H1 (cell line): ENCODE results near the gene OSBPL6. TPM values are rescaled to one million over a fixed set of nuclear protein-coding genes. Genes with fewer than 3 reads are reported as not detected.
A peak's percentile ranks its signal among the peaks of the same experiment; 100 is the strongest.

Experiments used
- CTCF ChIA-PET: fragments of 300-600 bp; sonication (Branson Sonifier 250); formaldehyde crosslinking; loops from one replicate; lab custom pipeline; 2021; ENCODE audit not compliant: partially characterized antibody; lab: Charles Lee
- POLR2A ChIA-PET: fragments of 300-600 bp; sonication (Branson Sonifier 250); formaldehyde crosslinking; loops from one replicate; lab custom pipeline; 2021; ENCODE audit warnings: inconsistent platforms; ENCODE audit not compliant: partially characterized antibody; lab: Charles Lee
- DNase-seq, 2 experiments: peaks; one replicate each; pipeline versions ENCODE4 v3.0.0 to v3.0.0-alpha.2; 2010 to 2022; ENCODE audit warnings: low spot score in 2 of 2, low read depth in 1 of 2, mixed read lengths in 1 of 2
- FAIRE-seq: peaks from 2 replicates; lab custom pipeline; 2011; peaks lifted over from hg19 to GRCh38; lab: Jason Lieb, UNC
- H2AFZ ChIP-seq: 2 replicates; pipeline ENCODE4 v1.8.1; 2012; ENCODE audit warnings: low read length, inconsistent platforms
- H2AK5ac ChIP-seq: 2 replicates; pipeline ENCODE4 v1.6.1; 2013; ENCODE audit warnings: low read depth, low read length
- H2BK120ac ChIP-seq: replicated peaks from 2 replicates; pipeline ENCODE3; 2013; ENCODE audit warnings: low read depth, low read length, inconsistent platforms
- H2BK12ac ChIP-seq: 2 replicates; pipeline ENCODE4 v1.6.1; 2013; ENCODE audit warnings: low read depth, low read length
- H2BK15ac ChIP-seq: 2 replicates; pipeline ENCODE4 v1.6.1; 2013; ENCODE audit warnings: low read length
- H2BK20ac ChIP-seq: 2 replicates; pipeline ENCODE4 v1.6.1; 2013; ENCODE audit warnings: low read length
- H2BK5ac ChIP-seq: 2 replicates; pipeline ENCODE4 v1.6.1; 2013; ENCODE audit warnings: low read depth, low read length
- H3K14ac ChIP-seq: 2 replicates; pipeline ENCODE4 v1.6.1; 2013; ENCODE audit warnings: inconsistent platforms; ENCODE audit not compliant: insufficient read length
- H3K18ac ChIP-seq: 2 replicates; pipeline ENCODE4 v1.6.1; 2013; ENCODE audit warnings: low read length; ENCODE audit errors: extremely low read depth
- H3K23ac ChIP-seq: 2 replicates; pipeline ENCODE4 v1.6.1; 2013; ENCODE audit warnings: inconsistent platforms; ENCODE audit not compliant: insufficient read length
- H3K23me2 ChIP-seq: 2 replicates; pipeline ENCODE4 v1.6.1; 2013; ENCODE audit warnings: low read depth, low read length
- H3K27ac ChIP-seq: 2 replicates; pipeline ENCODE4 v1.6.1; 2011; ENCODE audit warnings: low read depth, low read length, inconsistent platforms
- H3K27me3 ChIP-seq, 4 experiments: replicated peaks in 1 of 4; 1 replicate in 1 of 4; 2 replicates in 3 of 4; pipeline versions ENCODE4 v1.6.1 to v1.8.1; 2011 to 2013; ENCODE audit warnings: low read length in 3 of 4, mild to moderate bottlenecking in 3 of 4, inconsistent platforms in 2 of 4, mixed read lengths in 2 of 4, moderate library complexity in 1 of 4; ENCODE audit not compliant: control insufficient read depth in 3 of 4, insufficient read depth in 3 of 4; ENCODE audit errors: extremely low read depth in 1 of 4
- H3K36me3 ChIP-seq, 4 experiments: 2 replicates each; pipeline versions ENCODE4 v1.6.1 to v1.8.1; 2011 to 2013; ENCODE audit warnings: mild to moderate bottlenecking in 4 of 4, low read length in 3 of 4, moderate library complexity in 2 of 4, control low read depth in 1 of 4, inconsistent platforms in 1 of 4; ENCODE audit not compliant: insufficient read depth in 4 of 4, control insufficient read depth in 2 of 4
- H3K4ac ChIP-seq: replicated peaks from 2 replicates; pipeline ENCODE3; 2013; ENCODE audit warnings: low read length, low read depth, mixed read lengths, inconsistent platforms; ENCODE audit not compliant: insufficient read length
- H3K4me1 ChIP-seq, 4 experiments: replicated peaks in 1 of 4; 1 replicate in 1 of 4; 2 replicates in 3 of 4; pipeline versions ENCODE4 v1.6.1 to v1.8.1; 2011 to 2013; ENCODE audit warnings: low read length in 3 of 4, inconsistent platforms in 2 of 4, mixed read lengths in 1 of 4; ENCODE audit not compliant: insufficient read depth in 4 of 4, control insufficient read depth in 3 of 4
- H3K4me2 ChIP-seq, 2 experiments: 2 replicates each; pipeline versions ENCODE4 v1.6.1 to v1.8.1; 2011 to 2013; ENCODE audit warnings: low read depth in 2 of 2, low read length in 2 of 2, control low read depth in 1 of 2, inconsistent platforms in 1 of 2, mild to moderate bottlenecking in 1 of 2; ENCODE audit not compliant: insufficient read depth in 1 of 2
- H3K4me3 ChIP-seq, 4 experiments: fragments of 200-600, 300-600 bp in 1 of 4; sonication (generic), shearing (Covaris generic), sonication (Bioruptor Twin) in 1 of 4; 2 replicates each; pipeline versions ENCODE4 v1.5.1 to v1.8.1; 2011 to 2016; ENCODE audit warnings: low read length in 4 of 4, low read depth in 3 of 4, control low read depth in 2 of 4, inconsistent platforms in 2 of 4, mild to moderate bottlenecking in 2 of 4, mixed read lengths in 1 of 4, moderate library complexity in 1 of 4; ENCODE audit not compliant: insufficient read depth in 2 of 4; ENCODE audit errors: extremely low read depth in 1 of 4
- H3K56ac ChIP-seq: replicated peaks from 2 replicates; pipeline ENCODE3; 2013; ENCODE audit warnings: low read depth, mild to moderate bottlenecking, mixed read lengths, low read length, inconsistent platforms; ENCODE audit not compliant: insufficient read length
- H3K79me1 ChIP-seq: 2 replicates; pipeline ENCODE4 v1.6.1; 2013; ENCODE audit warnings: low read depth, low read length, control low read depth
- H3K79me2 ChIP-seq, 2 experiments: 2 replicates each; pipeline versions ENCODE4 v1.6.1 to v1.8.1; 2012 to 2013; ENCODE audit warnings: low read length in 2 of 2, mild to moderate bottlenecking in 2 of 2, inconsistent platforms in 1 of 2; ENCODE audit not compliant: insufficient read depth in 2 of 2, control insufficient read depth in 1 of 2
- H3K9ac ChIP-seq, 4 experiments: replicated peaks in 1 of 4; 1 replicate in 1 of 4; 2 replicates in 3 of 4; pipeline versions ENCODE4 v1.6.1 to v1.8.1; 2011 to 2013; ENCODE audit warnings: low read depth in 3 of 4, low read length in 3 of 4, control low read depth in 2 of 4, mild to moderate bottlenecking in 2 of 4, moderate library complexity in 2 of 4, inconsistent platforms in 1 of 4; ENCODE audit errors: extremely low read depth in 1 of 4
- H3K9me3 ChIP-seq, 2 experiments: 2 replicates each; pipeline versions ENCODE4 v1.6.1 to v1.8.1; 2012 to 2013; ENCODE audit warnings: mild to moderate bottlenecking in 2 of 2, moderate library complexity in 2 of 2, control low read depth in 1 of 2, inconsistent platforms in 1 of 2, low read depth in 1 of 2, low read length in 1 of 2, mixed read lengths in 1 of 2; ENCODE audit not compliant: insufficient read depth in 2 of 2
- H4K20me1 ChIP-seq, 2 experiments: replicated peaks in 1 of 2; 2 replicates each; pipeline versions ENCODE3 to v1.8.1; 2011 to 2013; ENCODE audit warnings: inconsistent platforms in 2 of 2, low read length in 2 of 2, mild to moderate bottlenecking in 1 of 2; ENCODE audit not compliant: insufficient read depth in 2 of 2, control insufficient read depth in 1 of 2
- H4K5ac ChIP-seq: 2 replicates; pipeline ENCODE4 v1.6.1; 2013; ENCODE audit warnings: low read length, low read depth, mixed read lengths, inconsistent platforms; ENCODE audit not compliant: insufficient read length
- H4K8ac ChIP-seq: 2 replicates; pipeline ENCODE4 v1.8.0; 2013; ENCODE audit warnings: mild to moderate bottlenecking, moderate library complexity, low read length, inconsistent platforms; ENCODE audit not compliant: insufficient read depth; ENCODE audit errors: extremely low read depth
- H4K91ac ChIP-seq: replicated peaks from 2 replicates; pipeline ENCODE3; 2013; ENCODE audit warnings: low read length, mixed read lengths, inconsistent platforms; ENCODE audit not compliant: insufficient read length
- RAD21 ChIP-seq, 2 experiments: IDR thresholded peaks in 1 of 2; conservative IDR thresholded peaks in 1 of 2; 2 replicates each; pipeline ENCODE4 v1.6.1; 2011; ENCODE audit warnings: low read depth in 2 of 2, low read length in 2 of 2, improper control_type of control experiment in 1 of 2, inconsistent platforms in 1 of 2, mild to moderate bottlenecking in 1 of 2, moderate library complexity in 1 of 2
- polyA plus RNA-seq, 7 experiments: library from polyadenylated mRNA; depleted of rRNA in 3 of 7; stranded (reverse) in 5 of 7; unstranded in 2 of 7; fragments of >200 nt in 5 of 7; fragments of 200-250 nt in 2 of 7; gene quantifications; 1 replicate in 5 of 7; 2 replicates in 1 of 7; 4 replicates in 1 of 7; pipeline versions ENCODE4 v1.2.1 to v1.2.3, GENCODE V29; 2011 to 2013; ENCODE audit warnings: missing spikeins in 2 of 7, mixed read lengths in 2 of 7
- total RNA-seq: library from RNA; stranded (reverse); fragmentation: NEBNext Ultra II Directional; extraction: Animal tissue kit (Norgen Biotek cat#: 25700); gene quantifications from 2 replicates; pipeline ENCODE4 v1.2.1, GENCODE V29; 2021

Gene OSBPL6
- total and polyA plus RNA-seq, 2 of the 8 experiments (the other 6 are each of a cell fraction or from before 2014, with no cell fraction given): 1.7 to 5.6 TPM

GRCh38 chr2:178415979-178416378 lies 221.7 kb downstream of the OSBPL6 start:
- H2BK15ac ChIP-seq: no peak overlapping the region
- H3K4me2 ChIP-seq: no peak overlapping the region
- no peak overlapping the region for H2BK12ac ChIP-seq
- TF ChIP-seq RAD21 (IDR thresholded peaks at IDR 0.05 in 1 of 2, conservative IDR thresholded peaks at IDR 0.05 in 1 of 2; ENCODE audit: low read depth in 2 of 2, low read length in 2 of 2): no peak
- H3K23ac ChIP-seq: no peak overlapping the region
- H3K4me3 ChIP-seq: no peak overlapping the region
- H3K18ac ChIP-seq: no peak overlapping the region
- H3K79me2 ChIP-seq: no peaks in the 10 kb centered on the region
- H2AFZ ChIP-seq: no peak overlapping the region
- no peaks in the 10 kb centered on the region for H3K27me3 ChIP-seq
- no peak overlapping the region for H4K91ac ChIP-seq
- DNase-seq (no peak), FAIRE-seq (no peak)
- no peak overlapping the region for H4K8ac ChIP-seq
- H3K79me1 ChIP-seq: no peaks in the 10 kb centered on the region
- H3K14ac ChIP-seq: no peak overlapping the region
- H4K20me1 ChIP-seq: no peaks in the 10 kb centered on the region
- ChIA-PET POLR2A (interaction anchor here (1.1 to 1.2 kb wide), 2 partner anchors 15 to 35 kb away, joined by 3 read pairs; partner anchors contain the start of genes PJVK and PRKRA), CTCF (interaction anchor here (0.8 to 7.9 kb wide), 8 partner anchors 12 to 305 kb away, joined by 3 to 64 read pairs (median 5); no protein-coding TSS in a partner anchor)
- no peaks in the 10 kb centered on the region for H3K36me3 ChIP-seq
- no peak overlapping the region for H2BK120ac ChIP-seq
- no peak overlapping the region for H2AK5ac ChIP-seq
- H3K23me2 ChIP-seq: no peaks in the 10 kb centered on the region; the same call in 1 of the 2 replicates
- H3K27ac ChIP-seq: no peak overlapping the region
- no peak overlapping the region for H2BK5ac ChIP-seq
- H3K9me3 ChIP-seq: no peaks in the 10 kb centered on the region
- peaks cover 0 to 2% (median 0%) of the 10 kb centered on the region in 4 experiments; a peak in 1 of 7 replicates for H3K4me1 ChIP-seq
- H3K56ac ChIP-seq: no peak overlapping the region
- H3K9ac ChIP-seq: peak overlapping the region in 1 of 4 experiments; percentile 8; a peak in 1 of 7 replicates
- no peak overlapping the region for H3K4ac ChIP-seq
- no peak overlapping the region for H2BK20ac ChIP-seq
- H4K5ac ChIP-seq: no peak overlapping the region
